Stomach (tissue), 4 donors: Measurements from ENCODE around the gene CARD19.

ENCODE experiments used
- EP300 ChIP-seq: sonication (generic); formaldehyde crosslinking; IDR thresholded peaks from one replicate; pipeline ENCODE4 v1.6.1; 2017; ENCODE audit warnings: antibody characterized with exemption
- POLR2A ChIP-seq, 4 donors: fragments of 450-650 bp; IDR thresholded peaks; one replicate each; pipeline ENCODE4 v1.6.1; 2016; ENCODE audit warnings: antibody characterized with exemption in 4 of 4, control low read depth in 2 of 4, mild to moderate bottlenecking in 1 of 4, moderate library complexity in 1 of 4
- TF ChIP-seq, protein P1 (sequence below), 7 experiments: fragments of 450-650 bp in 4 of 7; fragments of 200-600 bp in 3 of 7; sonication (generic) in 3 of 7; IDR thresholded peaks; one replicate each; pipeline ENCODE4 v1.5.1; 2016 to 2019; ENCODE audit warnings: antibody characterized with exemption in 7 of 7, control low read depth in 2 of 7, mild to moderate bottlenecking in 1 of 7

DNA sequence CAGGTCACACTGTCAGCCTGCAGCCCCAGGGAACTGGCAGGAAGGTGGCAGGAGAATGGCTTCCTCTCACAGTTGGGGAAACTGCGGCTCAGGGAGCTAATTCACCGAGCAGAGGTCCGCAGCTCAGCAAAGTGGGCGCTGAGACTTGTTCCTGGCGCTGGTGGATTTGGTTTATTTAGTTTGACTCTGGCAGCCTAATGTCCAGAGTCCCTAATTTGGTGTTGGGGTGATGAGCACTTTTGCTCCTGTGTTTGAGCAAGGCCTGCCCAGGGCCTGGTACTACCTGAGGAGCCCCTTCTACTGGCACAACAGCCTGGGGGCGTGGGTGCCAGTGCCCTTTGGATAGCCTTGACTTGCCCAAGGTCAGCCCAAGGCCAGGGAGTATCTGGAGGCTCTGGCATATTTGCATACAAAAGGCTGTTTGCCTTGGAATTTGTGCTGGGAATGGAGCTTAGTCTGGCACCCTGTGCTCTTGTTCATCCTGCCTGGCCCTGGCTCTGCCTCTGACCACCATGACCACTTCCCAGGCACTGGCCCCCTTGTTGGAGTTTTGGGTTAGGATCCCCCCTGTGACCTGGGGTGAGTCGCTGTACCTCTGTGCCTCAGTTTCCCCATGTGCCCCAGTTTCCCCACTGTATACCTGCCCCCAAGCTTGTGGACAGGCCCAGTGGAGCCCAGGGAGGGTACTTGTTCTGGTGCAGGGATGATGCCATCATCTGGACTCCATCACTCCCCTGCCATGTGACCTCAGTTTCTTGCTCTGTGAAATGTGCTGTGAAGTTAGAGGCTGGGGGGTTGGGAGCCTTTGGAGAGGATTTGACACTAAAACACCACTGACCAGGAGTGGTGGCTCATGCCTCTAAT, 36.1 kb upstream of the CARD19 start:
- TF ChIP-seq, protein P1, sequence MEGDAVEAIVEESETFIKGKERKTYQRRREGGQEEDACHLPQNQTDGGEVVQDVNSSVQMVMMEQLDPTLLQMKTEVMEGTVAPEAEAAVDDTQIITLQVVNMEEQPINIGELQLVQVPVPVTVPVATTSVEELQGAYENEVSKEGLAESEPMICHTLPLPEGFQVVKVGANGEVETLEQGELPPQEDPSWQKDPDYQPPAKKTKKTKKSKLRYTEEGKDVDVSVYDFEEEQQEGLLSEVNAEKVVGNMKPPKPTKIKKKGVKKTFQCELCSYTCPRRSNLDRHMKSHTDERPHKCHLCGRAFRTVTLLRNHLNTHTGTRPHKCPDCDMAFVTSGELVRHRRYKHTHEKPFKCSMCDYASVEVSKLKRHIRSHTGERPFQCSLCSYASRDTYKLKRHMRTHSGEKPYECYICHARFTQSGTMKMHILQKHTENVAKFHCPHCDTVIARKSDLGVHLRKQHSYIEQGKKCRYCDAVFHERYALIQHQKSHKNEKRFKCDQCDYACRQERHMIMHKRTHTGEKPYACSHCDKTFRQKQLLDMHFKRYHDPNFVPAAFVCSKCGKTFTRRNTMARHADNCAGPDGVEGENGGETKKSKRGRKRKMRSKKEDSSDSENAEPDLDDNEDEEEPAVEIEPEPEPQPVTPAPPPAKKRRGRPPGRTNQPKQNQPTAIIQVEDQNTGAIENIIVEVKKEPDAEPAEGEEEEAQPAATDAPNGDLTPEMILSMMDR (IDR thresholded peaks at IDR 0.05): no peak
- TF ChIP-seq POLR2A (IDR thresholded peaks at IDR 0.05): no peak
- TF ChIP-seq EP300: no peak
